Nephron progenitor cell (in vitro differentiated cells): ENCODE data around the gene MAP4.
A peak's percentile ranks its signal among the peaks of the same experiment; 100 is the strongest.
"Not testable (repeated sequence)": the region's sequence is repeated elsewhere in the genome, so short reads cannot be mapped to it uniquely, and the experiment has no call there.

ENCODE experiments used
- DNase-seq: peaks from one replicate; pipeline ENCODE4 v3.0.0; 2021
- H3K27ac Mint-ChIP-seq: 2 replicates; pipeline ENCODE4 v1.8.0; 2021; ENCODE audit warnings: mild to moderate bottlenecking, moderate library complexity, mixed read lengths
- H3K27me3 Mint-ChIP-seq: 2 replicates; pipeline ENCODE4 v1.8.0; 2021; ENCODE audit warnings: mild to moderate bottlenecking, low read depth, mixed read lengths; ENCODE audit not compliant: poor library complexity
- H3K36me3 Mint-ChIP-seq: 2 replicates; pipeline ENCODE4 v1.8.0; 2021; ENCODE audit warnings: low read depth, mixed read lengths
- H3K4me1 Mint-ChIP-seq: 2 replicates; pipeline ENCODE4 v1.8.0; 2021; ENCODE audit warnings: mixed read lengths
- H3K4me3 Mint-ChIP-seq: 2 replicates; pipeline ENCODE4 v1.8.0; 2021; ENCODE audit warnings: mild to moderate bottlenecking, moderate library complexity, mixed read lengths
- H3K9me3 Mint-ChIP-seq: 2 replicates; pipeline ENCODE4 v1.8.0; 2021; ENCODE audit warnings: mild to moderate bottlenecking, moderate library complexity, mixed read lengths
- TF ChIP-seq, protein P1 (sequence below): fragments of 200-600 bp; sonication (generic); IDR thresholded peaks from 2 replicates; pipeline ENCODE4 v1.5.0; 2021; ENCODE audit warnings: antibody characterized with exemption

Gene MAP4

DNA sequence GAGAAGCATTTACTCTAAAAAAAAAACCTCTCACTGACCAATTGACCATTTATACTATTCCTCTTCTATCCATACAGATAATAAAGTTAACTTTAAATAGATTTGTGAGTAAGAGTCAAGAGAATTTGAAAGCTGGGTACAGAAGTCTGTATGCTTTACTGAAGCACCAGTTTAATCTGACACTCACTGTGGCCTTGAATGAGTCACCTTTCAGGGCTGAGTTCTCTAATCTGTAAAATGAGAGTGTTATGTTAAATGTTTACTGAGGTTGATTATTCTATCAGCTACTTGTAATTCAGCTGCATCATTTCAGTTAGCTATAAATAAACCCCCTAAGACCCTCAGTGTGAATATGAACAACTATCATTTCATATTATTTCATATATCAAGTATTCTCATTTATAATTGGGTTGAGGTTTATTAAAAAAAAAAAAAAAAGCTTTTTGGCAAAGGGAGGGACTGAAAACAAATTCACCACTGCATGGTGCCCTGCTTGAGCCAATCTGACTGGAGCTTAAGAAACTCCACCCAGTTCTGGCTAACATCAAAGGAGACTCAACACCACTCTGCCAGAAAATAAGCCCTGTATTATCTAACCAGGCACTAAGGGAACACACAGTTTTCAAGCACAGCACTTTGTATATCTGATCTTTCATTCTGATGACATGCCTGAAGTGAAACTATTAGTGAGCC, 2.8 kb downstream of the MAP4 start:
- peaks cover 39% of the 10 kb centered on the region for H3K36me3 Mint-ChIP-seq
- DNase-seq, result no peak
- peaks cover 43% of the 10 kb centered on the region for H3K4me1 Mint-ChIP-seq
- TF ChIP-seq, protein P1, sequence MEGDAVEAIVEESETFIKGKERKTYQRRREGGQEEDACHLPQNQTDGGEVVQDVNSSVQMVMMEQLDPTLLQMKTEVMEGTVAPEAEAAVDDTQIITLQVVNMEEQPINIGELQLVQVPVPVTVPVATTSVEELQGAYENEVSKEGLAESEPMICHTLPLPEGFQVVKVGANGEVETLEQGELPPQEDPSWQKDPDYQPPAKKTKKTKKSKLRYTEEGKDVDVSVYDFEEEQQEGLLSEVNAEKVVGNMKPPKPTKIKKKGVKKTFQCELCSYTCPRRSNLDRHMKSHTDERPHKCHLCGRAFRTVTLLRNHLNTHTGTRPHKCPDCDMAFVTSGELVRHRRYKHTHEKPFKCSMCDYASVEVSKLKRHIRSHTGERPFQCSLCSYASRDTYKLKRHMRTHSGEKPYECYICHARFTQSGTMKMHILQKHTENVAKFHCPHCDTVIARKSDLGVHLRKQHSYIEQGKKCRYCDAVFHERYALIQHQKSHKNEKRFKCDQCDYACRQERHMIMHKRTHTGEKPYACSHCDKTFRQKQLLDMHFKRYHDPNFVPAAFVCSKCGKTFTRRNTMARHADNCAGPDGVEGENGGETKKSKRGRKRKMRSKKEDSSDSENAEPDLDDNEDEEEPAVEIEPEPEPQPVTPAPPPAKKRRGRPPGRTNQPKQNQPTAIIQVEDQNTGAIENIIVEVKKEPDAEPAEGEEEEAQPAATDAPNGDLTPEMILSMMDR, result no peak
- H3K9me3 Mint-ChIP-seq, result peaks cover 6% of the 10 kb centered on the region
- no peak overlapping the region for H3K4me3 Mint-ChIP-seq
- no peaks in the 10 kb centered on the region for H3K27me3 Mint-ChIP-seq
- H3K27ac Mint-ChIP-seq, result no peak overlapping the region

DNA sequence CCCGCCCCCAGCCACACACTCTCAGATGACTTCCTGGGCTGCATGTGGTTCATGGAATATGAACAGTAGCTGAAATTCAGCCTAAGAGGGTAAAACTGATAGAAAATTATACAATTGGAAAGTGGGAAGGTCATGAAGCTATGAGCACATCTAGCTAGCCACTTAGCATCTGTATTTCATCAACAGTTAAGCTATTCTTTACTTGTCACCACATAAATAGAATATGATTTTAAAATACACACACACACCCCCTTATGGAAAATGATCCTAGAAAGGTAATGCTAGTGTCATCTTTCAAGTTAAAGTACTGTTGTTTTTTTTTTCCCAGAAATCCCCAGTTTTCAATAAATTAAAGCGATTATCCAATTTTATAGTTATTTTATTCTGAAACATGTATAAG, 3.6 kb downstream of the MAP4 start:
- DNase-seq, result no peak

DNA sequence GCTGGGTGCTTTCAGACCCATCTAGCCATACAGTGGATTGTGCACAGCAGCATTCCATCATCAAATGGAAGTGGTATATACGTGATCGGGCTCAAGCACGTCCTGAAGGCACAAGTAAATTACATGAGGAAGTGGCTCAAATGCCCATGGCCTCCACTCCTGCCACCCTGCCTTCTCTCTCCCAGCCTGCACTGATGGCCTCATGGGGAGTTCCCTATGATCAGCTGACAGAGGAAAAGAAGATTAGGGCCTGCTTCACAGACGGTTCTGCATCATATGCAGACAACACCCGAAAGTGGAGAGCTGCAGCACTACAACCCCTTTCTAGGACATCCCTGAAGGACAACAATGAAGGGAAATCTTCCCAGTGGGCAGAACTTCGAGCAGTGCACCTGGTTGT, 8.2 kb downstream of the MAP4 start:
- not testable (repeated sequence) for DNase-seq, H3K27me3 Mint-ChIP-seq, H3K27ac Mint-ChIP-seq, H3K4me1 Mint-ChIP-seq, H3K4me3 Mint-ChIP-seq, H3K9me3 Mint-ChIP-seq
- peaks cover 48% of the 10 kb centered on the region for H3K36me3 Mint-ChIP-seq

More for the DNA sequence above, 3.6 kb downstream of the MAP4 start:
- Mint-ChIP-seq H3K36me3 (peaks cover 42% of the 10 kb centered on the region), H3K27ac (peak overlapping the region; percentile 38), H3K4me3 (no peak overlapping the region), H3K27me3 (no peaks in the 10 kb centered on the region), H3K9me3 (peaks cover 10% of the 10 kb centered on the region), H3K4me1 (peaks cover 43% of the 10 kb centered on the region)
- TF ChIP-seq, protein P1, result no peak

DNA sequence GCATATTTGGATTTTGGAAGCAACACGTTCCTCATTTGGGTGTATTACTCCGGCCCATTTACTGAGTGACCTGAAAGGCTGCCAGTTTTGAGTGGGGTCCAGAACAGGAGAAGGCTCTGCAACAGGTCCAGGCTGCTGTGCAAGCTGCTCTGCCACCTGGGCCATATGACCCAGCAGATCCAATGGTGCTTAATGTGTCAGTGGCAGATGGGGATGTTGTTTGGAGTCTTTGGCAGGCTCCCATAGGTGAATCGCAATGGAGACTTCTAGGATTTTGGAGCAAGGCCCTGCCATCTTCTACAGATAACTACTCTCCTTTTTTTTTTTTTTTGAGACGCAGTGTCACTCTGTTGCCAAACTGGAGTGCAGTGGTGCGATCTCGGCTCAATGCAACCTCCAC, 8.9 kb downstream of the MAP4 start:
- not testable (repeated sequence) for DNase-seq, H3K9me3 Mint-ChIP-seq, H3K27me3 Mint-ChIP-seq, H3K4me3 Mint-ChIP-seq, H3K27ac Mint-ChIP-seq, H3K4me1 Mint-ChIP-seq
- H3K36me3 Mint-ChIP-seq, result peaks cover 46% of the 10 kb centered on the region

DNA sequence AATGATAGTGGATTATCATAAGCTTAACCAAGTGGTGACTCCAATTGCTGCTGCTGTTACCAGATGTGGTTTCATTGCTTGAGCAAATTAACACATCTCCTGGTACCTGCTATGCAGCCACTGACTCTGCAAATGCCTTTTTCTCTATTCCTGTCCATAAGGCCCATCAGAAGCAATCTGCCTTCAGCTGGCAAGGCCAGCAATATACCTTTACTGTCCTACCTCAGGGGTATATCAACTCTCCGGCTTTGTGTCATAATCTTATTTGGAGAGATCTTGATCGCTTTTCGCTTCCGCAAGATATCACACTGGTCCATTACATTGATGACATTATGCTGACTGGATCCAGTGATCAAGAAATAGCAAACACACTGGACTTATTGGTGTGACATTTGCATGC, 9.4 kb downstream of the MAP4 start:
- H3K4me3 Mint-ChIP-seq, H3K27ac Mint-ChIP-seq, H3K9me3 Mint-ChIP-seq, H3K27me3 Mint-ChIP-seq, H3K4me1 Mint-ChIP-seq, DNase-seq: not testable (repeated sequence)
- H3K36me3 Mint-ChIP-seq, result peaks cover 40% of the 10 kb centered on the region

DNA sequence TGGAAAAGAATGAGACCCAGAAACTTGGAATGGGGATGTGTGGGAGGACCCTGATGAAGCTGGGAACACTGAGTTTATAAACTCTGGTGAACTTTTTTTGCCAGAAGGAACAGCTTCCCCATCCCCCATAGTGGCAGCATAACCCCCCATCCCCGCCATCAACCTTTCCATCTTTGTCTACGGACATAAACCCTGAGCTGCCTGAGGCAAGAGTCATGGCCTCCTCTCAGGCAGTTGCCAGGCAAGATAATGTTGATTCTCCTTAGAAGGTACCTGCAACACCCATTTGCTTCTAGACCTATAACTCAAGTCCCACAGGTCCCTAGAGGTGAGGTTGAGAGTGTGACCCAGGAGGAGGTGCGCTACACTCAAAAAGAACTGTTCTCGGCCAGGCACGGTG, 11.5 kb downstream of the MAP4 start:
- H3K27me3 Mint-ChIP-seq, result no peaks in the 10 kb centered on the region
- TF ChIP-seq, protein P1, result no peak
- no peak for DNase-seq
- no peak overlapping the region for H3K27ac Mint-ChIP-seq
- H3K36me3 Mint-ChIP-seq, result peaks cover 25% of the 10 kb centered on the region
- no peak overlapping the region for H3K4me3 Mint-ChIP-seq
- H3K9me3 Mint-ChIP-seq, result peaks cover 4% of the 10 kb centered on the region
- H3K4me1 Mint-ChIP-seq, result no peaks in the 10 kb centered on the region

DNA sequence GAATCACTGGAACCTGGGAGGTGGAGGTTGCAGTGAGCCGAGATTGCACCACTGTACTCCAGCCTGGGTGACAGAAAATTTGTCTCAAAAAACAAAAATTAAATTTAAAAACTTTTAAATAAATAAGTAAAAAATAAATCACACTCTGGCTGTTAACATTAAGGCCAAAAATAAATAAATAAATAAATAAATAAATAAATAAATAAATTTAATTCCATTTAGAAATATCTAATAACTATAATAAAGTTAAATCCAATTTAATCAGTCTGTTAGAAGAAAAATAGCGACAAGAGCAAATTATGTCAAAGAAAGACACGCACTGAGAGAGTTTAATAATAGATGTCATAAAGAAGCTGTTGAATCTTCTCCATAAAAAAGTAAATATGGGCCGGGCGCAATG, 13.4 kb downstream of the MAP4 start:
- DNase-seq, result no peak
- no peak overlapping the region for H3K4me3 Mint-ChIP-seq
- no peaks in the 10 kb centered on the region for H3K27me3 Mint-ChIP-seq
- peaks cover 19% of the 10 kb centered on the region for H3K36me3 Mint-ChIP-seq
- TF ChIP-seq, protein P1, result no peak
- no peak overlapping the region for H3K27ac Mint-ChIP-seq
- peaks cover 9% of the 10 kb centered on the region for H3K4me1 Mint-ChIP-seq
- H3K9me3 Mint-ChIP-seq, result no peaks in the 10 kb centered on the region
